Measurements from ENCODE around the gene AKR1E2. TPM values are rescaled to one million over a fixed set of nuclear protein-coding genes. Genes with fewer than 3 reads are reported as not detected.

The AKR1E2 gene
- total RNA-seq, 1 experiment from 2014 or later: 4.7 TPM

DNA sequence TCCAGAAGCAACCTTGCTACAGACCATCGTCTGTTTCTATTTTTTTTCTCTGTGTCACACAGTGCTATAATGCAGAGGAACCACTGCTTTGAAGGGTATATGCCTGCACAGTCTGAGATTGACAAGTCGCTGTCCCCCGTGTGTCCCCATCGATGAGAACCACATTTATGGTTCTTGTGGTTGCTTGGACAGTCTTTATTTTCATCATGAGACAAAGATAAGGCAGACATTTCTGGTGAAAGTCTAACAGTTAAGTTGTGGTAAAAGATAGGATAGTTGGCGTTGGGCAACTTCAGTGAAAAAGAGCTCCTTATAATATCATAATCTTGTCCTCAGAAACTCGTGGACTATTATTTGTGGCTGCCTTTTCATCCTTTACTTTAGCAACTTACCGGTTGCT lies 6.3 kb upstream of the AKR1E2 start:
- in situ Hi-C loops (cut with HindIII; ENCODE audit: low pct_unique_long_range_greater_than_20kb, low sequenced_read_pairs) (no loop called here), intact Hi-C loops (cut with micrococcal nuclease; ENCODE audit: unreplicated experiment) (no loop called here)
- BruUV-seq (replicated peaks): no TSS peak
- Histone ChIP-seq H3K36me3 (ENCODE audit: control insufficient read depth, insufficient read depth, low read length) (no peaks in the 10 kb centered on the region), H3K4me3 (ENCODE audit: low read depth in 2 of 2, low read length in 2 of 2) (no peak overlapping the region), H3K27me3 (ENCODE audit: control insufficient read depth, insufficient read depth, low read length) (no peaks in the 10 kb centered on the region), H3K27ac (ENCODE audit: low read length) (no peak overlapping the region), H3K4me1 (ENCODE audit: control insufficient read depth, insufficient read depth, low read length) (no peaks in the 10 kb centered on the region), H3K9me3 (ENCODE audit: control insufficient read depth, insufficient read depth, low read depth, low read length) (no peaks in the 10 kb centered on the region; the same call in 1 of the 2 replicates)
- POLR2A ChIA-PET: no interaction called here
- TF ChIP-seq CTCF (IDR thresholded peaks at IDR 0.05) (no peak), REST (IDR thresholded peaks at IDR 0.05; ENCODE audit: insufficient read depth in 1 of 2, low read depth in 2 of 2, low read length in 1 of 2) (no peak), TCF7L2 (IDR thresholded peaks at IDR 0.05; ENCODE audit: low read depth, low read length) (no peak), POLR2AphosphoS5 (IDR thresholded peaks at IDR 0.05; ENCODE audit: low read depth, low read length) (no peak), SIN3A (IDR thresholded peaks at IDR 0.05; ENCODE audit: borderline replicate concordance, insufficient read depth, low read depth, low read length) (no peak)
- ATAC-seq: no peak
- DNase-seq (ENCODE audit: low read depth, low spot score): no peak
- CTCF ChIA-PET: no interaction called here

- Histone ChIP-seq H3K36me3 (ENCODE audit: control insufficient read depth, insufficient read depth, low read length) (no peaks in the 10 kb centered on the region), H3K4me3 (ENCODE audit: low read depth in 2 of 2, low read length in 2 of 2) (no peak overlapping the region), H3K4me1 (ENCODE audit: control insufficient read depth, insufficient read depth, low read length) (no peaks in the 10 kb centered on the region), H3K27me3 (ENCODE audit: control insufficient read depth, insufficient read depth, low read length) (no peaks in the 10 kb centered on the region), H3K9me3 (ENCODE audit: control insufficient read depth, insufficient read depth, low read depth, low read length) (no peaks in the 10 kb centered on the region; the same call in 1 of the 2 replicates), H3K27ac (ENCODE audit: low read length) (no peak overlapping the region)
- in situ Hi-C loops (cut with HindIII; ENCODE audit: low pct_unique_long_range_greater_than_20kb, low sequenced_read_pairs): no loop called here
- no TSS peak for BruUV-seq (replicated peaks)
- ATAC-seq: no peak
- CTCF ChIA-PET: interaction anchor here (0.7 kb wide), 1 partner anchor 10 kb away, joined by 3 read pairs; no protein-coding TSS in a partner anchor
- POLR2A ChIA-PET: interaction anchor here (0.6 kb wide), 1 partner anchor 1583 kb away, joined by 3 read pairs; no protein-coding TSS in a partner anchor
- DNase-seq (ENCODE audit: low read depth, low spot score): no peak
- TF ChIP-seq REST (IDR thresholded peaks at IDR 0.05; ENCODE audit: insufficient read depth in 1 of 2, low read depth in 2 of 2, low read length in 1 of 2) (no peak), CTCF (IDR thresholded peaks at IDR 0.05) (no peak), POLR2AphosphoS5 (IDR thresholded peaks at IDR 0.05; ENCODE audit: low read depth, low read length) (no peak), SIN3A (IDR thresholded peaks at IDR 0.05; ENCODE audit: borderline replicate concordance, insufficient read depth, low read depth, low read length) (no peak), TCF7L2 (IDR thresholded peaks at IDR 0.05; ENCODE audit: low read depth, low read length) (no peak)
- intact Hi-C loops (cut with micrococcal nuclease; ENCODE audit: unreplicated experiment): no loop called here
Observed at GRCh38 chr10:4820804-4821401, 5.1 kb upstream of the AKR1E2 start.
